MM.1S (cell line): ENCODE results near the gene CDAN1.

ENCODE experiments used
- DNase-seq: peaks from one replicate; pipeline ENCODE4 v3.0.0-alpha.2; 2015
- H2AFZ ChIP-seq: fragments of 300-600 bp; sonication (generic); 2 replicates; pipeline ENCODE4 v1.6.0; 2016; ENCODE audit warnings: antibody characterized with exemption, low read length
- H3F3A ChIP-seq: fragments of 300-600 bp; sonication (generic); 2 replicates; pipeline ENCODE4 v1.6.1; 2016; ENCODE audit warnings: mild to moderate bottlenecking, antibody characterized with exemption, low read length, moderate library complexity, mixed read lengths; ENCODE audit not compliant: insufficient read depth
- H3K27ac ChIP-seq: fragments of 300-600 bp; sonication (generic); 2 replicates; pipeline ENCODE4 v1.5.1; 2016; ENCODE audit warnings: mild to moderate bottlenecking, low read length
- H3K27me3 ChIP-seq: fragments of 300-600 bp; sonication (generic); replicated peaks from 2 replicates; pipeline ENCODE4 v1.6.0; 2016; ENCODE audit warnings: low read length; ENCODE audit not compliant: insufficient read depth
- H3K36me3 ChIP-seq: fragments of 300-600 bp; sonication (generic); replicated peaks from 2 replicates; pipeline ENCODE4 v1.6.1; 2016; ENCODE audit warnings: mild to moderate bottlenecking, low read length, mixed read lengths; ENCODE audit not compliant: insufficient read depth
- H3K4me1 ChIP-seq: fragments of 300-600 bp; sonication (generic); 2 replicates; pipeline ENCODE4 v1.6.1; 2016; ENCODE audit warnings: low read length, mixed read lengths
- H3K4me2 ChIP-seq: fragments of 300-600 bp; sonication (generic); 2 replicates; pipeline ENCODE4 v1.6.0; 2016; ENCODE audit warnings: low read depth, low read length
- H3K4me3 ChIP-seq: fragments of 300-600 bp; sonication (generic); 2 replicates; pipeline ENCODE4 v1.5.1; 2016; ENCODE audit warnings: low read length, mixed read lengths
- H3K79me2 ChIP-seq: fragments of 300-600 bp; sonication (generic); 2 replicates; pipeline ENCODE4 v1.6.1; 2016; ENCODE audit warnings: mixed run types, low read length, mixed read lengths
- H3K9ac ChIP-seq: fragments of 300-600 bp; sonication (generic); 2 replicates; pipeline ENCODE4 v1.6.1; 2016; ENCODE audit warnings: low read length, mixed read lengths
- H3K9me2 ChIP-seq: fragments of 300-600 bp; sonication (generic); replicated peaks from 2 replicates; pipeline ENCODE4 v1.6.1; 2016; ENCODE audit warnings: mild to moderate bottlenecking, low read length, mixed read lengths; ENCODE audit not compliant: insufficient read depth
- H3K9me3 ChIP-seq: fragments of 300-600 bp; sonication (generic); replicated peaks from 2 replicates; pipeline ENCODE4 v1.6.1; 2016; ENCODE audit warnings: mild to moderate bottlenecking, low read length, mixed read lengths; ENCODE audit not compliant: insufficient read depth
- H4K20me1 ChIP-seq: fragments of 300-600 bp; sonication (generic); 2 replicates; pipeline ENCODE4 v1.6.1; 2016; ENCODE audit warnings: mild to moderate bottlenecking, low read length, moderate library complexity, mixed read lengths; ENCODE audit not compliant: insufficient read depth
- EZH2 ChIP-seq: fragments of 300-600 bp; sonication (generic); optimal IDR thresholded peaks from 2 replicates; pipeline ENCODE3; 2017; ENCODE audit warnings: low read depth, mild to moderate bottlenecking, antibody characterized with exemption, low read length, mixed read lengths
- EZH2phosphoT487 ChIP-seq: fragments of 300-600 bp; sonication (generic); IDR thresholded peaks from 2 replicates; pipeline ENCODE4 v1.6.1; 2018; ENCODE audit warnings: antibody characterized with exemption, low read length
- TF ChIP-seq, protein P1 (sequence below): fragments of 300-600 bp; sonication (generic); IDR thresholded peaks from 2 replicates; pipeline ENCODE4 v1.5.1; 2016; ENCODE audit warnings: antibody characterized with exemption, low read length, mixed read lengths

CDAN1 gene

DNA sequence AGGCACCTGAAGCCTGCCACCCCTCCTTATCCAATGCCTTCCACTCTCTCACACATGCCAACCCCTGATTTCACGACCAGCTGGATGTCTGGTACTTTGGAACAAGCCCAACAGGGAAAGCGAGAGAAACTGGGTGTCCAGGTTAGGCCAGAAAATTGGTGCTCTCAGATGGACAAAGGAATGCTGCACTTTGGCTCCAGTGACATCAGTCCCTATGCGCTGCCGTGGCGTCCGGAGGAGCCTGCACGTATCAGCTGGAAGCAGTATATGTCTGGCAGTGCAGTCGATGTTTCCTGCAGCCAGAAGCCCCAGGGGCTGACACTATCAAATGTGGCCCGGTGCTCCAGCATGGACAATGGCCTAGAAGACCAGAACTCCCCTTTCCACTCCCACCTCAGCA is 45.2 kb downstream of the CDAN1 start:
- no peak overlapping the region for H3K27ac ChIP-seq
- H3F3A ChIP-seq: no peaks in the 10 kb centered on the region; the same call in 1 of the 2 replicates
- TF ChIP-seq, protein P1, sequence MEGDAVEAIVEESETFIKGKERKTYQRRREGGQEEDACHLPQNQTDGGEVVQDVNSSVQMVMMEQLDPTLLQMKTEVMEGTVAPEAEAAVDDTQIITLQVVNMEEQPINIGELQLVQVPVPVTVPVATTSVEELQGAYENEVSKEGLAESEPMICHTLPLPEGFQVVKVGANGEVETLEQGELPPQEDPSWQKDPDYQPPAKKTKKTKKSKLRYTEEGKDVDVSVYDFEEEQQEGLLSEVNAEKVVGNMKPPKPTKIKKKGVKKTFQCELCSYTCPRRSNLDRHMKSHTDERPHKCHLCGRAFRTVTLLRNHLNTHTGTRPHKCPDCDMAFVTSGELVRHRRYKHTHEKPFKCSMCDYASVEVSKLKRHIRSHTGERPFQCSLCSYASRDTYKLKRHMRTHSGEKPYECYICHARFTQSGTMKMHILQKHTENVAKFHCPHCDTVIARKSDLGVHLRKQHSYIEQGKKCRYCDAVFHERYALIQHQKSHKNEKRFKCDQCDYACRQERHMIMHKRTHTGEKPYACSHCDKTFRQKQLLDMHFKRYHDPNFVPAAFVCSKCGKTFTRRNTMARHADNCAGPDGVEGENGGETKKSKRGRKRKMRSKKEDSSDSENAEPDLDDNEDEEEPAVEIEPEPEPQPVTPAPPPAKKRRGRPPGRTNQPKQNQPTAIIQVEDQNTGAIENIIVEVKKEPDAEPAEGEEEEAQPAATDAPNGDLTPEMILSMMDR: no peak
- TF ChIP-seq EZH2phosphoT487: no peak
- H3K9me2 ChIP-seq: no peaks in the 10 kb centered on the region
- H3K4me1 ChIP-seq: no peaks in the 10 kb centered on the region
- H3K79me2 ChIP-seq: no peaks in the 10 kb centered on the region
- no peaks in the 10 kb centered on the region for H3K9me3 ChIP-seq
- DNase-seq: no peak
- no peaks in the 10 kb centered on the region for H3K36me3 ChIP-seq
- no peak overlapping the region for H3K9ac ChIP-seq
- no peak overlapping the region for H3K4me2 ChIP-seq
- H2AFZ ChIP-seq: no peak overlapping the region
- no peaks in the 10 kb centered on the region for H4K20me1 ChIP-seq
- no peak overlapping the region for H3K4me3 ChIP-seq
- no peaks in the 10 kb centered on the region for H3K27me3 ChIP-seq

DNA sequence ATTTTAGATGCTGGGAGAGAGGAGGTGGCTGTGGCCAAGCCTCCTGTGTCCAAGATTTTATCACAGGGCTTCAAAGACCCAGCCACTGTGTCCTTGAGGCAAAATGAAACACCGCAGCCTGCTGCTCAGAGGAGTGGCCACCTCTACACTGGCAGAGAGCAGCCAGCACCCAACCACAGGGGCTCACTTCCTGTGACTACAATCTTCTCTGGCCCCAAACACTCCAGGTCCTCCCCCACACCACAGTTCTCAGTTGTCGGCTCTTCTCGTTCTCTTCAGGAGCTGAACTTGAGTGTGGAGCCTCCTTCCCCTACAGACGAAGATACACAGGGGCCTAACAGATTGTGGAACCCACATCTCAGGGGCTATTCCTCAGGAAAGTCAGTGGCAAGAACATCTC is 45.6 kb downstream of the CDAN1 start:
- Histone ChIP-seq H3K4me2 (no peak overlapping the region), H3K27ac (no peak overlapping the region), H3K27me3 (no peaks in the 10 kb centered on the region), H3K79me2 (no peaks in the 10 kb centered on the region), H3K4me1 (no peaks in the 10 kb centered on the region), H3K36me3 (no peaks in the 10 kb centered on the region), H2AFZ (no peak overlapping the region), H3K9me2 (no peaks in the 10 kb centered on the region), H3F3A (no peaks in the 10 kb centered on the region), H3K9ac (no peak overlapping the region), H3K9me3 (no peaks in the 10 kb centered on the region), H4K20me1 (no peaks in the 10 kb centered on the region), H3K4me3 (no peak overlapping the region)
- TF ChIP-seq EZH2phosphoT487 (no peak), EZH2 (no peak)
- TF ChIP-seq, protein P1: no peak
- DNase-seq: no peak

DNA sequence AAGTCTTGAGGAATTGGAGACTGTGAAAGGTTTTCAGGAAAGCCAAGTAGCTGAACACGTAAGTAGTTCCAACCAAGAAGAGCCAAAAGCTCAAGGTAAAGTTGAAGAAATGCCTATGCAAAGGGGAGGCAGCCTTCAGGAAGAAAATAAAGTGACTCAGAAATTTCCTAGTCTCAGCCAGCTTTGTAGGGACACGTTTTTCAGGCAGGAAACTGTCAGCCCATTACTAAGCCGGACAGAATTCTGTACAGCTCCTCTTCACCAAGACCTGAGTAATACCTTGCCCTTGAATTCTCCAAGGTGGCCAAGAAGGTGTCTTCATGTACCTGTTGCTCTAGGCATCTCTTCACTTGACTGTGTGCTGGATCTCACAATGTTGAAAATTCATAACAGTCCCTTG is 48.6 kb downstream of the CDAN1 start:
- TF ChIP-seq, protein P1: no peak
- TF ChIP-seq EZH2phosphoT487 (no peak), EZH2 (no peak)
- Histone ChIP-seq H3K4me1 (no peaks in the 10 kb centered on the region), H3K4me3 (no peak overlapping the region), H4K20me1 (no peaks in the 10 kb centered on the region), H3K79me2 (no peaks in the 10 kb centered on the region), H3K27me3 (no peaks in the 10 kb centered on the region), H3K9ac (no peak overlapping the region), H2AFZ (no peak overlapping the region), H3K4me2 (no peak overlapping the region), H3K27ac (no peak overlapping the region), H3K9me2 (no peaks in the 10 kb centered on the region), H3K9me3 (no peaks in the 10 kb centered on the region), H3K36me3 (no peaks in the 10 kb centered on the region), H3F3A (no peaks in the 10 kb centered on the region)
- no peak for DNase-seq

DNA sequence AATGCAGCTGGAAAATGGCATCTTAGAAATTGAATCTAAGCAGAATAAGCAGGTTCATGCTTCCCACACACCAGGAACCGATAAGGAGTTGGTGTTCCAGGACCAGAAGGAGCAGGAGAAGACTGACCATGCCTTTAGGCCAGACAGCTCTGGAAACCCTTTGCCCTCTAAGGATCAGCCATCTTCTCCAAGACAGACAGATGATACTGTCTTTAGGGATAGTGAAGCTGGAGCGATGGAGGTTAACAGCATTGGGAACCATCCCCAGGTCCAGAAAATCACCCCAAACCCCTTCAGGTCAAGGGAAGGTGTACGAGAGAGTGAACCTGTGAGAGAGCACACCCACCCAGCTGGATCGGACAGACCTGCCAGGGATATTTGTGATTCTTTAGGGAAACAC is 49.2 kb downstream of the CDAN1 start:
- Histone ChIP-seq H3K9me3 (no peaks in the 10 kb centered on the region), H2AFZ (no peak overlapping the region), H3K4me1 (no peaks in the 10 kb centered on the region), H3F3A (no peaks in the 10 kb centered on the region), H3K79me2 (no peaks in the 10 kb centered on the region), H3K4me2 (no peak overlapping the region), H3K27me3 (no peaks in the 10 kb centered on the region), H4K20me1 (no peaks in the 10 kb centered on the region), H3K27ac (no peak overlapping the region), H3K36me3 (no peaks in the 10 kb centered on the region), H3K4me3 (no peak overlapping the region), H3K9me2 (no peaks in the 10 kb centered on the region), H3K9ac (no peak overlapping the region)
- DNase-seq: no peak
- TF ChIP-seq EZH2 (no peak), EZH2phosphoT487 (no peak)
- TF ChIP-seq, protein P1: no peak
